ENCODE data around the gene ZNF747.
"Not testable (repeated sequence)": the region's sequence is repeated elsewhere in the genome, so short reads cannot be mapped to it uniquely, and the experiment has no call there.

The ZNF747 gene

GRCh38 chr16:30536391-30537024 lies 1.9 kb upstream of the ZNF747 start:
- in situ Hi-C loops (cut with HindIII; ENCODE audit: low pct_ligation_motif_present, low pct_unique_long_range_greater_than_20kb, low sequenced_read_pairs): not testable (repeated sequence)

DNA sequence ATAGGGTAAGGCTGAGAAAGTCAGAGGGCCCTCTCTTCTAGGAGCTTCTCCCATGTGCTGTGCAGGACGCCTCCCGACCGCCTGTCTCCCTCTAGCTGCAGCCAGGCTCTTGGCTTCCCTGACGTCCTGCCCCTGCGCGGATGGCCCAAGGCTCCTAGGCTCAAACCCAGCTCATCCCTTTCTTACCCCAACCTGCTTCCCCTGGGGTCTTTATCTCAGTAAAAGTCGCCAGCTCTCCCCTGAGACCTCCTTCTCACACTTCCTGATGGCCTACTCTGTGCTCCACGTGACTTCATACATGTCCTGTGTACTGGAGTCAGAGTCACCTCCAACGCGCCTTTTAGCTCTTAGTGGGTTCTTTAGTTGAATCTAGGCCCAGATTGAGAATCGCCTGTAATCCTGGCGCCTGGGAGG lies 1.1 kb upstream of the ZNF747 start:
- peak; percentile 70 for DNase-seq

More at GRCh38 chr16:30536391-30537024, 1.9 kb upstream of the ZNF747 start:
- not testable (repeated sequence) for DNase-seq

DNA sequence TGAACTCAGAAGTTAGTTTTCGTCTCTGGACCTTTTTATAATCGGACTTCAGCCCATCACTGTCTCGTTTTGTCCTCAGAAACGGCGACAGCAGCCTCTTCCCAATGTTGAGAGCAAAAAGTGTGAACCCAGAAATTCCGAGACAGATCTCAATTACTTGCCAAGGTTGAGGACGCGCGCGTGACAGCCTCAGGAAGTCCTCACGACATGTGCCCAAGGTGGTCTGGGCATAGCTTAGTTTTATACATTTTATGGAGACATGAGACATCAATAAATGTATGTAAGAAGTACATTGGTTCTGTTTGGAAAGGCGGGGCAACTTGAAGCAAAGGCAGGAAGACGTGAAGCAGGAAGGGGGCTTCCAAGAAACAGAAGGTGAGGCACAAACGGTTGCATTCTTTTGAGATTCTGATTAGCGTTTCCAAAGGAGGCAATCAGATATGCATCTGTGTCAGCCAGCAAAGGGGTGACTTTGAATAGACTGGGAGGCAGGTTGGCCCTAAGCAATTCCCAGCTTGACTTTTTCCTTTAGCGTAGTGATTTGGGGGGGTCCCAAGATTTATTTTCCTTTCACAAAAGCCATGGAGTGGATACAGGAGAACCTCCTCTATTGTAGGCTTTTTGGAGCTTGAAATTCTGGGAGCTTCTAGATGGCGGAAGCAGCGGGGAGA lies 583 bp upstream of the ZNF747 start:
- in situ Hi-C loops (cut with HindIII; ENCODE audit: low pct_ligation_motif_present, low pct_unique_long_range_greater_than_20kb, low sequenced_read_pairs): no loop called here
- DNase-seq: no peak

More for the DNA sequence above, 1.1 kb upstream of the ZNF747 start:
- in situ Hi-C loops (cut with HindIII; ENCODE audit: low pct_ligation_motif_present, low pct_unique_long_range_greater_than_20kb, low sequenced_read_pairs): no loop called here

- DNase-seq: no peak
- in situ Hi-C loops (cut with HindIII; ENCODE audit: low pct_ligation_motif_present, low pct_unique_long_range_greater_than_20kb, low sequenced_read_pairs): no loop called here
Measured at GRCh38 chr16:30533748-30534367, 800 bp downstream of the ZNF747 start.

- no peak for DNase-seq
- in situ Hi-C loops (cut with HindIII; ENCODE audit: low pct_ligation_motif_present, low pct_unique_long_range_greater_than_20kb, low sequenced_read_pairs): no loop called here
Measured at GRCh38 chr16:30533146-30533522, 1.5 kb downstream of the ZNF747 start.

- in situ Hi-C loops (cut with HindIII; ENCODE audit: low pct_ligation_motif_present, low pct_unique_long_range_greater_than_20kb, low sequenced_read_pairs): no loop called here
- DNase-seq: no peak
Measured at GRCh38 chr16:30532285-30533145, 2.1 kb downstream of the ZNF747 start.

DNA sequence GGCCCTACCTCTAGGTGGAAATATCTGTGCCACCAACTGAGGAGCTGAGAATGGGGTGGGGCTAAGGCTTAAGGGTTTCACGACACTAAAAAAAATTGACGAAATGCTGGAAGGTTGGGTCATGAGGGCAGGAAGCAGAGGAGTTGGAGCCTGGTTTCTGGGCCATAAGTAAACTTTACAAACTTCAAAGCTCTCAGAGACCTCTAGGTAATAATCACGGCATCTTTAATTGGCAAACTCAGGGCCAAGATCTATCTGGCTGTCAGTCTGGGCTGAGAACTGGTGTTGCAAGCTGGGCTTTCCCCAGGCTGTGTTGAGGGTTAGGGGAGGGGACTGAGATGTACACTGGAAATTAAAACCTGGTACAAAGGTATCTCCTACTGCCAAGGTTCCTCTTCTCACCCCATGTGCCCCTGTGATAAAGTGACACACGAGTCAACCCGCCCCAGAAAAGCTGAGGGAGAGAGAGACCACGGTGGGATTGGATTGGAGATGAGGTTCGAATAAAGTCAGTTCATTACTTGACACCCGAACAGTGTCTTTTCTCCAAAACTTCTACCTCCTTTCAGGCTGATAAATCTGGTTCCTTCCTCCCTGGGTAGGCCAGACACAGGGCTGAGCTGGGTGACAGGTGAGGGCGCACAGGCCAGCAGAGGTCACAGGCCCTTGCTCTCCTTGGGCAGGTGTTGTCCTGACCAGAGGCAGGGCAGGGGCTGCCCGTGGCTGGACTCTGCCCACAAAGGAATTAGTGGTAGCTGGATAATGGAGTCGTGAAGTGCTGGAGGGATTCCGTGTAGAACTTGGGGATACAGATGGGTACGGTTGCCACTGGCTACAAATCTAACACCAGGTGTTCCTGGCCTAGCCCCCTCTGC lies 4.3 kb downstream of the ZNF747 start:
- in situ Hi-C loops (cut with HindIII; ENCODE audit: low pct_ligation_motif_present, low pct_unique_long_range_greater_than_20kb, low sequenced_read_pairs): no loop called here
- no peak for DNase-seq

DNA sequence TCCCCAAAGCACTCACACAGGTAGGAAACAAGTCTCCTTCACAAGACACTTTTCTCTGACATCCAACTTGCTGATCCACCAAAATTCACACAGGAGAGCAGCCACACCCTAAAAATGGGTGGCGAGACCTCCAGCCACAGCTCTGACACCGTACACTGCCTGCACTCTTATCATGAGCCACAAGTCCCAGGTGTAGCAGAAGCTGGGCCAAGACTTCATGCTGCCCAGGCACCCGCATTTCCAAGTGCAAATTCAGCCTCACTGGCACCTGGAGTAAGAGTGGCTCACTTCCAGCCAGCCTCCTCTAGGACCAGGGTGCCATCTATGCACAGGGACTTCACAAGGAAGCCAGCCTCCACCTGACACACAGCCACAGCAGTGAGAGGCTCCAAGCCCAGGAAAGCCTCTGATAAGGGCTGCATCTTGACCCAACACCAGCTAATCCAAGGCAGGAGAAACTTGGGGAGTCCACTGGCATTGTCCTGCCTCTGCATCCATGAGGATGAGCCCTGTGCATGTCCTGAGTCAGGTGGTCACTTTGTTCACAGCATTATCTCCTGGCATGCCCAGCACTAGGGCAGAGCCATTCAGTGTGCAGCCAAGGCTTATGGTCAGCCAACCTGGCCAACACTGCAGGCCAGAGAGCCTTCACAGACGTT lies 5.7 kb downstream of the ZNF747 start:
- DNase-seq: no peak
- in situ Hi-C loops (cut with HindIII; ENCODE audit: low pct_ligation_motif_present, low pct_unique_long_range_greater_than_20kb, low sequenced_read_pairs): no loop called here

DNA sequence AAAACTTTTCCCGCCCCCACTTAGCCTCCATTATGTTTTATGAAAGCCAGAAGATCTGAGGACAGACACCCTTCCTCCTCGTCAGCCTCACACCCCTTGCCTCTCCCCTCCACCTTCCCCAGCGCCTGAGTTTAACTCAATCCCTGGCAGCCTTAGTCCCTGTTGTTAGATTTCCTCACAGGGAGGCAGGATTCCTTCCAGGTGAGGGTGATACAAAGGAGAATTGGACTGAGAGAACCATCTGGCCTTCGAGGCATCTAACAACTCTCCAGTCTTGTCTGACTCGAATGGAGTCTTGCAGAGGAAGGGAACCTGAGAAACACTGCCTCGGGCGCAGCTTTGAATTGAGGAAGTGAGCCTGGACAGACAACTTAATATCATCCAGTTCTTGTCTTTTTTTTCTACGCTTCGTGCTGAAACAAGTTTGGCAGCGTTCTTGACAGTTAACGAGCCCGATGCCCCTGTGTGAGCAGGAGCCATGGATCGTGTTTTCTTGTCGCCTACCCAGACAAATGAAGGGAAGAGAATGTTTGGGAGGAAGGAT lies 7.0 kb downstream of the ZNF747 start:
- DNase-seq: no peak
- in situ Hi-C loops (cut with HindIII; ENCODE audit: low pct_ligation_motif_present, low pct_unique_long_range_greater_than_20kb, low sequenced_read_pairs): no loop called here

GRCh38 chr16:30526823-30527634 lies 7.6 kb downstream of the ZNF747 start:
- peak; percentile 99 for DNase-seq
- in situ Hi-C loops (cut with HindIII; ENCODE audit: low pct_ligation_motif_present, low pct_unique_long_range_greater_than_20kb, low sequenced_read_pairs): no loop called here

DNA sequence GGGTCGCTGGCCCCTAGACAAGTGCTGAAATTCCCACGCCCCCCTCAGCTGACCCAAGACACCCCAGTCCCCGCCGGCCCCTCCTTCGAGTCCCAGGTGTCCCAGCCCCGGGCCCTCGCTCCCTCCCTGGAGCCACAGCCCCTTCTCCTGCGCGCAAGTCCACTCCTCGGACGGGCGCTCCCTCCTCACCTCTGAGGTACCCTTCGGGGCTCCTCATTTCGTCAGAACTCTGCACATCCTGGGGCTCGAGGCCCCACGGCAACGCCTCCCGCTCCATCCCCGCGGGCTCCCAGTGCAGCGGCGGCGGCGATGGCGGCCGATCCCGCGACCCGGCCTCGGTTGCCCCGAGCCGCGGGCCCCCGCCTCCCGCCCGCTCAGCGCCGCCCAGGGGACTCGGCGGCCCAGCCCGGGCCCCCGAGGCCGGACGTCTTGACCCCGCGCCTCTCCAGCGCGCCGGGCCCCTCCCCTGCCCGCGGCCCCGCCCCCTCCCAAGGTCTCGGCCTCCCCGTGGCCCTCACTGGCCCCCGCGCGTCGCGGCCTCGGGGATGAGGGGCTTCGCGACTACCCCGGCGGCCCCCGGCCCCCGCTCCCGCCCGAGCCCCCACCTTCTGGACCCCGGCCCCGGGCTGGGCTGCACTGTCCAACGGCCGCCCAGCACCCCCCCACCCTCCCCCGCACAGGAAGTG lies 8.4 kb downstream of the ZNF747 start, which contains the start of gene ZNF768:
Gene ZNF768 (minus strand): TSS at position 430 of the 686 bp plus-strand sequence. CDS start 153 bp downstream, at position 277.
- peak; percentile 61 for DNase-seq
- in situ Hi-C loops (cut with HindIII; ENCODE audit: low pct_ligation_motif_present, low pct_unique_long_range_greater_than_20kb, low sequenced_read_pairs): no loop called here

DNA sequence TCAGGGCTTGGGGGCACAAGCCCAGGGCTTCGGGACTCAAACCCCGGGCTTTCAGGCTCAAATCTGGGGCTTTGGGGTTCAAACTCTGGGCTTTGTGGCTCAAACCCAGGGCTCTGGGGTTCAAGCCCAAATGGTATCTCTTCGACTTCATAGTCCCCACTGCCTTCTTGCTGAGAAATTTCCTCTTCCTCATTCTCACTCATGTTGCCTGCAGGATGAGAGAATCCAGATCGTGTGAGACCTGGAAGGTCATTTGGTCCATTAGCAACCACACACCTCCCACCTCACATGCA lies 8.9 kb downstream of the ZNF747 start:
- in situ Hi-C loops (cut with HindIII; ENCODE audit: low pct_ligation_motif_present, low pct_unique_long_range_greater_than_20kb, low sequenced_read_pairs): no loop called here

GRCh38 chr16:30524575-30525568 lies 9.8 kb downstream of the ZNF747 start:
- DNase-seq: no peak
- in situ Hi-C loops (cut with HindIII; ENCODE audit: low pct_ligation_motif_present, low pct_unique_long_range_greater_than_20kb, low sequenced_read_pairs): no loop called here

More for the DNA sequence above, 8.9 kb downstream of the ZNF747 start:
- peak; percentile 46 for DNase-seq

- no peak for DNase-seq
- in situ Hi-C loops (cut with HindIII; ENCODE audit: low pct_ligation_motif_present, low pct_unique_long_range_greater_than_20kb, low sequenced_read_pairs): no loop called here
Measured at GRCh38 chr16:30523768-30524574, 10.7 kb downstream of the ZNF747 start.

All from ACHN (cell line).